Smooth muscle cell (in vitro differentiated cells): Measurements from ENCODE around the gene WASL. TPM values are rescaled to one million over a fixed set of nuclear protein-coding genes. Genes with fewer than 3 reads are reported as not detected.
"Not testable (repeated sequence)": the region's sequence is repeated elsewhere in the genome, so short reads cannot be mapped to it uniquely, and the experiment has no call there.

Experiments
- DNase-seq: peaks from one replicate; lab custom pipeline; 2025; ENCODE audit not compliant: unreplicated experiment; lab: John Stamatoyannopoulos, UW
- H2AFZ ChIP-seq: fragments of 200-600 bp; sonication (generic); 2 replicates; pipeline ENCODE4 v1.6.0; 2016; ENCODE audit warnings: antibody characterized with exemption, low read depth, mild to moderate bottlenecking
- H3F3A ChIP-seq: fragments of 200-600 bp; sonication (generic); 2 replicates; pipeline ENCODE4 v1.6.0; 2017; ENCODE audit warnings: antibody characterized with exemption, low read depth
- H3K27ac ChIP-seq: fragments of 200-600 bp; sonication (generic); 2 replicates; pipeline ENCODE4 v1.5.1; 2016; ENCODE audit warnings: low read depth, mild to moderate bottlenecking
- H3K27me3 ChIP-seq: fragments of 200-600 bp; sonication (generic); 2 replicates; pipeline ENCODE4 v1.6.1; 2016; ENCODE audit warnings: low read depth, mild to moderate bottlenecking
- H3K36me3 ChIP-seq: fragments of 200-600 bp; sonication (generic); 2 replicates; pipeline ENCODE4 v1.5.1; 2016; ENCODE audit warnings: low read depth
- H3K4me1 ChIP-seq: fragments of 200-600 bp; sonication (generic); 2 replicates; pipeline ENCODE4 v1.5.1; 2016; ENCODE audit warnings: low read depth
- H3K4me2 ChIP-seq: fragments of 200-600 bp; sonication (generic); 2 replicates; pipeline ENCODE4 v1.6.0; 2016; ENCODE audit warnings: mild to moderate bottlenecking
- H3K4me3 ChIP-seq: fragments of 200-600 bp; sonication (generic); 2 replicates; pipeline ENCODE4 v1.5.1; 2016; ENCODE audit warnings: mild to moderate bottlenecking
- H3K79me2 ChIP-seq: fragments of 200-600 bp; sonication (generic); 2 replicates; pipeline ENCODE4 v1.6.0; 2016; ENCODE audit warnings: low read depth, mild to moderate bottlenecking
- H3K9ac ChIP-seq: fragments of 200-600 bp; sonication (generic); 2 replicates; pipeline ENCODE4 v1.6.0; 2016; ENCODE audit warnings: low read depth
- H3K9me3 ChIP-seq: fragments of 200-600 bp; sonication (generic); replicated peaks from 2 replicates; pipeline ENCODE4 v1.5.1; 2016; ENCODE audit warnings: low read depth
- H4K20me1 ChIP-seq: fragments of 200-600 bp; sonication (generic); 2 replicates; pipeline ENCODE4 v1.6.0; 2016; ENCODE audit warnings: low read depth
- CTCF ChIP-seq: fragments of 200-600 bp; sonication (generic); IDR thresholded peaks from 2 replicates; pipeline ENCODE4 v1.5.1; 2017; ENCODE audit warnings: borderline replicate concordance, mild to moderate bottlenecking, antibody characterized with exemption; ENCODE audit not compliant: insufficient read depth, poor library complexity, severe bottlenecking
- WGBS: methylation state at CpG from one replicate; pipeline ENCODE4 v1.1.7; 2016; ENCODE audit warnings: low lambda C conversion rate; 5-methylcytosine and 5-hydroxymethylcytosine counted together
- polyA plus RNA-seq: library from polyadenylated mRNA; unstranded; fragments of >200 nt; fragmentation: Nextera tagmentation; extraction: Ambion mirVana; gene quantifications from 2 replicates; pipeline ENCODE4 v1.2.1, GENCODE V29; 2016
- total RNA-seq: library from RNA; depleted of rRNA; stranded (reverse); fragments of >200 nt; gene quantifications from 2 replicates; pipeline ENCODE4 v1.2.3, GENCODE V29; 2014

WASL gene
- total and polyA plus RNA-seq, 2 experiments from 2014 or later, result 22.7 to 35.3 TPM

DNA sequence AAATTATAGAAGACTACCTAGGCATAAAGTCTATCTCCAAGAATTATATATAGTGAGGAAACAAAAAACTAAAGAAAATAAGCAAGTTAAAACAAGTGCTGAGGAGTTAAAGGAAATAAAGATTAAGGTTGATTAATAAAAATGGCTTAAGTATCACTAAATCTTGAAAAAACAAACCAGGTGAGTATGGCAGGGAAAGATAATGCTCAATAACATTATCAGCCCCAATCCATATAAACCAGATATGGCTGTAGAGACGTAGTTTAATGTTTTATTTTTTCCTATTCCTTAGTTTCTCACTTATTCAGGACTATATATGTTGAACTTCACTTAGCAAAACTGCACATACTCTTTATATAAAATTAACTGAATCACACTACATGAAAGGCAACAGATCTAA lies 4.4 kb downstream of the WASL start:
- Histone ChIP-seq H3K36me3 (no peaks in the 10 kb centered on the region), H3K4me2 (peak overlapping the region; percentile 14), H3K9ac (no peak overlapping the region), H2AFZ (no peak overlapping the region), H4K20me1 (peaks cover 86% of the 10 kb centered on the region), H3K79me2 (peaks cover 88% of the 10 kb centered on the region), H3K4me3 (no peak overlapping the region), H3K27me3 (no peaks in the 10 kb centered on the region), H3K27ac (no peak overlapping the region), H3K4me1 (peaks cover 39% of the 10 kb centered on the region), H3F3A (peaks cover 13% of the 10 kb centered on the region), H3K9me3 (no peaks in the 10 kb centered on the region)
- WGBS, result 95% methylated on average over 1 of the region's 1 CpG
- DNase-seq, result no peak
- no peak for TF ChIP-seq CTCF

DNA sequence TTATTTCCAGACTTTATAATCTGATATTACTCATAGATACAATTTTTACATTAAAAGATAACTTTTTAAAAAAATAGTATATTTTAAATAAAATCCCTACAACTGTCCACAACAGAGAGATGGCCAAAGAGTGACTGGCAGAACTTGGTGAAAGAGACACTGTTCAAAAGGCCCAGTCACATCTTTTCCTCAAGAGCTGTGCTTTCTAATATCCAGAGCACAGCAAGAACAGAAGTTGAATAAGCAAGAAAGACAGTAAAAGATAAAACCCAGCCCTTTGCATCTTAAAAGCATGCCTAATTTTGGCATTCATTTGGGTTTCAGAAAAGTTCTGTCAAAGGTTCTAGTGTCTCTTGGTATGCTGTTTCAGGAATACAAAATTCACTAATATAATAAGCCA lies 6.9 kb downstream of the WASL start:
- H3K27ac ChIP-seq, result no peak overlapping the region
- no peak for DNase-seq
- no peaks in the 10 kb centered on the region for H3K9me3 ChIP-seq
- H3K36me3 ChIP-seq, result no peaks in the 10 kb centered on the region
- H4K20me1 ChIP-seq, result peaks cover 99% of the 10 kb centered on the region
- peaks cover 100% of the 10 kb centered on the region for H3K79me2 ChIP-seq
- no peak for TF ChIP-seq CTCF
- H3K9ac ChIP-seq, result no peak overlapping the region
- peaks cover 34% of the 10 kb centered on the region for H3K4me1 ChIP-seq
- no peak overlapping the region for H3K4me2 ChIP-seq
- H3K27me3 ChIP-seq, result no peaks in the 10 kb centered on the region
- H2AFZ ChIP-seq, result no peak overlapping the region
- H3K4me3 ChIP-seq, result no peak overlapping the region
- H3F3A ChIP-seq, result no peaks in the 10 kb centered on the region

GRCh38 chr7:123738808-123739207 lies 10.0 kb downstream of the WASL start:
- Histone ChIP-seq H3K4me3 (no peak overlapping the region), H4K20me1 (peaks cover 99% of the 10 kb centered on the region), H3K27ac (peak overlapping the region; percentile 26), H2AFZ (no peak overlapping the region), H3K9ac (no peak overlapping the region), H3K36me3 (no peaks in the 10 kb centered on the region), H3K79me2 (peaks cover 100% of the 10 kb centered on the region), H3K4me1 (peaks cover 10% of the 10 kb centered on the region), H3K9me3 (no peaks in the 10 kb centered on the region), H3F3A (no peaks in the 10 kb centered on the region), H3K4me2 (no peak overlapping the region), H3K27me3 (no peaks in the 10 kb centered on the region)
- no peak for TF ChIP-seq CTCF
- WGBS, result 100% methylated on average over 2 of the region's 2 CpGs
- DNase-seq, result no peak

GRCh38 chr7:123738356-123738755 lies 10.4 kb downstream of the WASL start:
- Histone ChIP-seq H3F3A (no peaks in the 10 kb centered on the region), H3K4me2 (no peak overlapping the region), H3K4me3 (no peak overlapping the region), H3K9ac (no peak overlapping the region), H3K4me1 (peaks cover 7% of the 10 kb centered on the region), H3K27ac (peak overlapping the region; percentile 26), H3K79me2 (peaks cover 100% of the 10 kb centered on the region), H2AFZ (no peak overlapping the region), H3K27me3 (no peaks in the 10 kb centered on the region), H3K9me3 (no peaks in the 10 kb centered on the region), H4K20me1 (peaks cover 99% of the 10 kb centered on the region), H3K36me3 (no peaks in the 10 kb centered on the region)
- DNase-seq, result no peak
- no peak for TF ChIP-seq CTCF
- WGBS, result 96% methylated on average over 3 of the region's 3 CpGs

DNA sequence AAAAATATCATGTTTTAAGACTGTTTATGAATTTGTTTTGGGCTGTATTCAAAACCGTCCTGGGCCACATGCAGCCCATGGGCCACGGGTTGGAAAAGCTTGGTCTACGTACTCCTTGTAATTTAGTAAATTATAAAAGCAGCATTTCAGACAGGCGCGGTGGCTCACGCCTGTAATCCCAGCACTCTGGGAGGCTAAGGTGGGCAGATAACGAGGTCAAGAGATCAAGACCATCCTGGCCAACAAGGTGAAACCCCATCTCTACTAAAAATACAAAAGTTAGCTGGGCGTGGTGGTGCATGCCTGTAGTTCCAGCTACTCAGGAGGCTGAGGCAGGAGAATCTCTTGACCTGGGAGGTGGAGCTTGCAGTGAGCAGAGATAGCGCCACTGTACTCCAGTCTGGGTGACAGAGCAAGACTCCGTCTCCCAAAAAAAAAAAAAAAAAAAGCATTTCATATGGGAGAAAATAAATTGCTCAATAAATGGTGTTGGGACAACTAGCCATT lies 11.6 kb downstream of the WASL start:
- H3K9ac ChIP-seq, H3K27me3 ChIP-seq: not testable (repeated sequence)

More for the DNA sequence above, 11.6 kb downstream of the WASL start:
- H3K27ac ChIP-seq, H3K4me1 ChIP-seq, H3K9me3 ChIP-seq, H3K36me3 ChIP-seq, H2AFZ ChIP-seq, H3K4me2 ChIP-seq, H3F3A ChIP-seq, DNase-seq, H3K4me3 ChIP-seq: not testable (repeated sequence)
- peaks cover 100% of the 10 kb centered on the region for H3K79me2 ChIP-seq
- 94% methylated on average over 10 of the region's 10 CpGs for WGBS
- H4K20me1 ChIP-seq, result peaks cover 99% of the 10 kb centered on the region
